Activated CD4-positive, alpha-beta T cell treated with anti-CD3 and anti-CD28 coated beads, Interleukin-2, amount 50 U/mL, for 4 hours (primary cell): Measurements from ENCODE around the gene CLEC16A.
"Not testable (repeated sequence)": the region's sequence is repeated elsewhere in the genome, so short reads cannot be mapped to it uniquely, and the experiment has no call there.

Source experiments
- DNase-seq, 2 experiments: peaks; one replicate each; pipeline ENCODE4 v3.0.0-alpha.2; 2020

The CLEC16A gene

GRCh38 chr16:10926867-10927266 is 17.5 kb upstream of the CLEC16A start:
- no peak for DNase-seq

GRCh38 chr16:10927497-10928112 is 16.8 kb upstream of the CLEC16A start:
- DNase-seq, result no peak

GRCh38 chr16:10929097-10929496 is 15.3 kb upstream of the CLEC16A start:
- DNase-seq, result not testable (repeated sequence)

GRCh38 chr16:10929853-10930754 is 14.3 kb upstream of the CLEC16A start:
- DNase-seq, result no peak

GRCh38 chr16:10930755-10931093 is 13.6 kb upstream of the CLEC16A start:
- DNase-seq, result no peak

- DNase-seq, result no peak
Measured at GRCh38 chr16:10931134-10931533, 13.2 kb upstream of the CLEC16A start.

GRCh38 chr16:10931977-10932632 is 12.3 kb upstream of the CLEC16A start:
- DNase-seq, result no peak

- no peak for DNase-seq
Measured at GRCh38 chr16:10932959-10933710, 11.2 kb upstream of the CLEC16A start.

- DNase-seq, result no peak
Measured at GRCh38 chr16:10933865-10934264, 10.5 kb upstream of the CLEC16A start.

GRCh38 chr16:10934325-10935107 is 9.8 kb upstream of the CLEC16A start:
- DNase-seq, result no peak

GRCh38 chr16:10935226-10935915 is 9.0 kb upstream of the CLEC16A start:
- no peak for DNase-seq

GRCh38 chr16:10936272-10936984 is 7.9 kb upstream of the CLEC16A start:
- DNase-seq, result no peak

- no peak for DNase-seq
Measured at GRCh38 chr16:10937068-10937859, 7.1 kb upstream of the CLEC16A start.

GRCh38 chr16:10938321-10938720 is 6.0 kb upstream of the CLEC16A start:
- DNase-seq, result no peak

- DNase-seq, result no peak
Measured at GRCh38 chr16:10938796-10939648, 5.3 kb upstream of the CLEC16A start.

- no peak for DNase-seq
Measured at GRCh38 chr16:10939649-10940234, 4.6 kb upstream of the CLEC16A start.

- no peak for DNase-seq
Measured at GRCh38 chr16:10940501-10941079, 3.8 kb upstream of the CLEC16A start.
